ENCODE results near the gene STPG2.

STPG2 gene

DNA sequence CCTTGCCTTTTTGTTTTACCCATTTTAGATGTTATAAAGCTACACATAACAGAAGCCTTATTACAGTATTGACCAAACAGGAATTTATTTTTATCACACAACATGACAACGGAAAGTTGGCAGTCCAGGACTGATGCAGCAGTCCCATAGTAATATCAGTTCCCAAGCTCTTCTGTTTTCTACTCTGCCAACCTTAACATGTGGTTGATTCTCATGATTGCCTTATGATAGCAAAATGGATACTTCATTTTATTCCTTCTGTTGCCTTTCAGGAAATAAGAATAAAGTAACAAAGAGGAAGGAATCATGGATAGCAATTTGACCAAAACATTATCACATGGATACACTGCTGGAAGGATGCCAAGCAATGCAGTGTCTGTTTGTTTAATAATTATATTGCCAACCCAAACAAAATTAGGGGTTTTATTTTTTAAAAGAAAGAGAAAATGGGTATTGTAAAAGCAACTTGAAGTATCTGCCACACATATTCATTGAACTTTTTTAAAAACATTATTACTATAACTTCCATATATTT is 275.7 kb downstream of the STPG2 start:
- Histone ChIP-seq H2AFZ (ENCODE audit: low read depth, low read length) (no peak overlapping the region), H4K20me1 (ENCODE audit: insufficient read depth, low read length) (no peaks in the 10 kb centered on the region), H3K4me3 (ENCODE audit: low read length) (no peak overlapping the region), H3K4me2 (ENCODE audit: low read length) (no peak overlapping the region), H3K27ac (ENCODE audit: low read length) (no peak overlapping the region), H3K9ac (ENCODE audit: low read length) (no peak overlapping the region), H3K79me2 (ENCODE audit: low read length) (no peaks in the 10 kb centered on the region), H3K4me1 (ENCODE audit: low read length) (no peaks in the 10 kb centered on the region), H3K9me3 (ENCODE audit: insufficient read depth, low read length) (no peaks in the 10 kb centered on the region), H3K27me3 (ENCODE audit: low read depth, low read length) (no peaks in the 10 kb centered on the region), H3K36me3 (replicated peaks; ENCODE audit: low read depth, low read length) (no peaks in the 10 kb centered on the region)
- no peak for TF ChIP-seq EZH2phosphoT487 (IDR thresholded peaks at IDR 0.05; ENCODE audit: low read depth)
- TF ChIP-seq, protein P1, sequence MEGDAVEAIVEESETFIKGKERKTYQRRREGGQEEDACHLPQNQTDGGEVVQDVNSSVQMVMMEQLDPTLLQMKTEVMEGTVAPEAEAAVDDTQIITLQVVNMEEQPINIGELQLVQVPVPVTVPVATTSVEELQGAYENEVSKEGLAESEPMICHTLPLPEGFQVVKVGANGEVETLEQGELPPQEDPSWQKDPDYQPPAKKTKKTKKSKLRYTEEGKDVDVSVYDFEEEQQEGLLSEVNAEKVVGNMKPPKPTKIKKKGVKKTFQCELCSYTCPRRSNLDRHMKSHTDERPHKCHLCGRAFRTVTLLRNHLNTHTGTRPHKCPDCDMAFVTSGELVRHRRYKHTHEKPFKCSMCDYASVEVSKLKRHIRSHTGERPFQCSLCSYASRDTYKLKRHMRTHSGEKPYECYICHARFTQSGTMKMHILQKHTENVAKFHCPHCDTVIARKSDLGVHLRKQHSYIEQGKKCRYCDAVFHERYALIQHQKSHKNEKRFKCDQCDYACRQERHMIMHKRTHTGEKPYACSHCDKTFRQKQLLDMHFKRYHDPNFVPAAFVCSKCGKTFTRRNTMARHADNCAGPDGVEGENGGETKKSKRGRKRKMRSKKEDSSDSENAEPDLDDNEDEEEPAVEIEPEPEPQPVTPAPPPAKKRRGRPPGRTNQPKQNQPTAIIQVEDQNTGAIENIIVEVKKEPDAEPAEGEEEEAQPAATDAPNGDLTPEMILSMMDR (IDR thresholded peaks at IDR 0.05; ENCODE audit: low read depth, low read length) = no peak

DNA sequence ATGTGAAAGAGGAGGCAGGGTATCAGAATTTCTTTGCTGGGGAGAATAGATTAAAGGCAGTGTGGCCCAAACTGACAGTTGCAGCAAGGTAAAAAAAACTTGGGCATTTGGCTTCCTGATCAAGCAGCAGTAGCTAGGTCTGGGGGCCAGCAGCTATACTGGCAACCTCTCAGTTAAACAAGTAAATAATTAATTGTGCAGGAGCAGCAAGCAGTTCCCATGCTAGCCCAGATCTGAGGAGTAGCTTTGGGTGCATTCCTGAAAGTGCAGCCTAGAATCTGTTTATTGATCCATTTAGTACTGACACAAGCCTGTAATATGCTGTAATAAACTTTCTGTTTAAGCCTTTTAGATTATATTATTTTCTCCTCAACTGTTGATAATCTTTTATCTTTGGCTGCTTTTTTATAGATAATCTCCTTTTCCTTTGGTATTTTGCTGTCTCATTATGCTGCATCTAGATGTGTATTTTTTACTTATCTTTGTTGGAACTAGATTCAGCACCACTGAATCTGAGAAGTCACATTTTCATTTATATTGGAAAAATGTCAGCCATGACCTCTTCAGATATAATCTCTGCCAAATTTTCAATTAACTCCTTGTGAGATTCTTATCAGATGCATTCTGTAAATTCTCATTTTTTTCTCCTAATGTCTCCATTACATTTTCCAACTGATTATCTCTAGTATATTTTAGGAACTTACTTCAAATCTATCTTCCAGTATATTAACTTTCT is 276.3 kb downstream of the STPG2 start:
- H2AFZ ChIP-seq (ENCODE audit: low read depth, low read length) = no peak overlapping the region
- no peak for TF ChIP-seq EZH2phosphoT487 (IDR thresholded peaks at IDR 0.05; ENCODE audit: low read depth)
- TF ChIP-seq, protein P1 (IDR thresholded peaks at IDR 0.05; ENCODE audit: low read depth, low read length) = no peak
- no peaks in the 10 kb centered on the region for H3K27me3 ChIP-seq (ENCODE audit: low read depth, low read length)
- no peaks in the 10 kb centered on the region for H3K4me1 ChIP-seq (ENCODE audit: low read length)
- H3K4me3 ChIP-seq (ENCODE audit: low read length) = no peak overlapping the region
- no peaks in the 10 kb centered on the region for H4K20me1 ChIP-seq (ENCODE audit: insufficient read depth, low read length)
- no peaks in the 10 kb centered on the region for H3K79me2 ChIP-seq (ENCODE audit: low read length)
- no peaks in the 10 kb centered on the region for H3K36me3 ChIP-seq (replicated peaks; ENCODE audit: low read depth, low read length)
- H3K4me2 ChIP-seq (ENCODE audit: low read length) = no peak overlapping the region
- no peak overlapping the region for H3K9ac ChIP-seq (ENCODE audit: low read length)
- H3K27ac ChIP-seq (ENCODE audit: low read length) = no peak overlapping the region
- H3K9me3 ChIP-seq (ENCODE audit: insufficient read depth, low read length) = no peaks in the 10 kb centered on the region

DNA sequence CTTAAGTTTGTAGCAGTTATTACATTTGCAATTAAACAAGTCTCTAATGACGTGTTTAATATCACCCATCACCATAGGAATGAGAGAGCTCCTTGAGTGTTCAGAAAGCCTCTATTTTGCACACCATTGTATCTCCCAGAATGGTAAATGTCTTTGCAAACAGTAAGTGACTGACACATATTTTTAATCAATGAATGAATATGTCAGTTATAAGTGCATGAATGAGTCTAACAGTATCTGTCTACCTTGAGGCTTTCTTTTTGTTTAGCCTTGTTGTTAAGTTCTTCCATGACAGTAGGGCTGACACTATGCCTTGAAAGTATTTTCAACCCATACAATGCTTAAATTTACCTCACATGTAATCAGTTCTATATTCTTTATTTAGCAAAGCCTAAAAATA is 292.2 kb downstream of the STPG2 start:
- Histone ChIP-seq H3K4me1 (ENCODE audit: low read length) (peaks cover 5% of the 10 kb centered on the region; the same call in 1 of the 2 replicates), H3K27me3 (ENCODE audit: low read depth, low read length) (no peaks in the 10 kb centered on the region), H3K36me3 (replicated peaks; ENCODE audit: low read depth, low read length) (no peaks in the 10 kb centered on the region), H3K9me3 (ENCODE audit: insufficient read depth, low read length) (no peaks in the 10 kb centered on the region), H3K79me2 (ENCODE audit: low read length) (no peaks in the 10 kb centered on the region), H3K4me3 (ENCODE audit: low read length) (no peak overlapping the region), H3K27ac (ENCODE audit: low read length) (no peak overlapping the region), H4K20me1 (ENCODE audit: insufficient read depth, low read length) (no peaks in the 10 kb centered on the region), H3K4me2 (ENCODE audit: low read length) (no peak overlapping the region), H2AFZ (ENCODE audit: low read depth, low read length) (no peak overlapping the region), H3K9ac (ENCODE audit: low read length) (no peak overlapping the region)
- TF ChIP-seq EZH2phosphoT487 (IDR thresholded peaks at IDR 0.05; ENCODE audit: low read depth) = no peak
- TF ChIP-seq, protein P1 (IDR thresholded peaks at IDR 0.05; ENCODE audit: low read depth, low read length) = no peak

DNA sequence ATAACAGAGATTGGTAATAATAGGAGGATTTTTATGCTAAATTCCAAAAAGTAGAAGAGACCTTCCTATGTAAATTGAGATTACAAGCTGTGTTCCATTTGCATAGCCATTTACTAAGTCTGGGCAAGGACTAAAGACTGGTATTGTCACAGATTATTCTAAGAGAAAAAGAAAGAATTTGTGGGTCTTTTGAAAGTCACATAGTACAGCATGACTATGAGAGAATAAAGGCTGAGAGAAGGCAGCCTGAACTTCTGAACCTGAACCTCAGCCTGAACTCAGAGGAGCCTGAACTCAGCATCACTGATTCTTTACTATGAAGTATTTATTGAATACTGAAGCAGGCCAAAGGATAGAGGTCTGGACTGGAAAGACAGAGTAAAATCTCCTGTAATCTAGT is 297.5 kb downstream of the STPG2 start:
- Histone ChIP-seq H3K27ac (ENCODE audit: low read length) (no peak overlapping the region), H3K27me3 (ENCODE audit: low read depth, low read length) (no peaks in the 10 kb centered on the region)

More for the DNA sequence above, 297.5 kb downstream of the STPG2 start:
- TF ChIP-seq, protein P1 (IDR thresholded peaks at IDR 0.05; ENCODE audit: low read depth, low read length) = no peak
- TF ChIP-seq EZH2phosphoT487 (IDR thresholded peaks at IDR 0.05; ENCODE audit: low read depth) = no peak
- Histone ChIP-seq H3K4me1 (ENCODE audit: low read length) (peaks cover 5% of the 10 kb centered on the region; the same call in 1 of the 2 replicates), H3K9me3 (ENCODE audit: insufficient read depth, low read length) (no peaks in the 10 kb centered on the region), H3K4me3 (ENCODE audit: low read length) (no peak overlapping the region), H4K20me1 (ENCODE audit: insufficient read depth, low read length) (no peaks in the 10 kb centered on the region), H3K9ac (ENCODE audit: low read length) (no peak overlapping the region), H2AFZ (ENCODE audit: low read depth, low read length) (no peak overlapping the region), H3K4me2 (ENCODE audit: low read length) (no peak overlapping the region), H3K36me3 (replicated peaks; ENCODE audit: low read depth, low read length) (no peaks in the 10 kb centered on the region), H3K79me2 (ENCODE audit: low read length) (no peaks in the 10 kb centered on the region)

Measured in OCI-LY3 (cell line).